ENCODE results near the gene DGKD. TPM values are rescaled to one million over a fixed set of nuclear protein-coding genes. Genes with fewer than 3 reads are reported as not detected.

The DGKD gene
- total and polyA plus RNA-seq, 2 donors (not counting 1 experiment from before 2014, with no cell fraction given), result 6.0 to 9.9 TPM

- no peaks in the 10 kb centered on the region for H3K27me3 ChIP-seq (ENCODE audit: control insufficient read depth, insufficient read depth, low read length)
- no peak overlapping the region for H3K4me3 ChIP-seq (replicated peaks in 1 of 4; ENCODE audit: control extremely low read depth in 1 of 4, insufficient read depth in 1 of 4, low read depth in 3 of 4, low read length in 4 of 4)
- no peaks in the 10 kb centered on the region for H3K4me1 ChIP-seq (ENCODE audit: control insufficient read depth, extremely low read depth, insufficient read depth, low read length)
- TF ChIP-seq CTCF (conservative IDR thresholded peaks at IDR 0.05 in 1 of 2, IDR thresholded peaks at IDR 0.05 in 1 of 2; ENCODE audit: low read depth in 1 of 2, low read length in 2 of 2), result no peak
- no peak for TF ChIP-seq EZH2 (IDR thresholded peaks at IDR 0.05; ENCODE audit: low read length, missing control alignments)
- H3K4me2 ChIP-seq (ENCODE audit: extremely low read depth, insufficient read depth, low read length), result no peak overlapping the region
- no peak overlapping the region for H3K27ac ChIP-seq (ENCODE audit: insufficient read depth, low read length)
- H2AFZ ChIP-seq (ENCODE audit: low read length), result no peak overlapping the region
- no peaks in the 10 kb centered on the region for H4K20me1 ChIP-seq (ENCODE audit: control insufficient read depth, extremely low read depth, insufficient read depth, low read length)
- H3K9ac ChIP-seq (ENCODE audit: insufficient read depth, low read length), result no peak overlapping the region
- no peaks in the 10 kb centered on the region for H3K79me2 ChIP-seq (ENCODE audit: control insufficient read depth, insufficient read depth, low read length)
- H3K9me3 ChIP-seq (ENCODE audit: control insufficient read depth, insufficient read depth, low read depth, low read length), result no peaks in the 10 kb centered on the region
- peaks cover 11% of the 10 kb centered on the region for H3K36me3 ChIP-seq (ENCODE audit: control insufficient read depth, insufficient read depth, low read length)
- DNase-seq (ENCODE audit: low read depth in 2 of 2), result no peak
Observed at GRCh38 chr2:233476063-233476410, 121.7 kb downstream of the DGKD start.

GRCh38 chr2:233476651-233477547 is 122.6 kb downstream of the DGKD start:
- TF ChIP-seq CTCF (conservative IDR thresholded peaks at IDR 0.05 in 1 of 2, IDR thresholded peaks at IDR 0.05 in 1 of 2; ENCODE audit: low read depth in 1 of 2, low read length in 2 of 2) (no peak), EZH2 (IDR thresholded peaks at IDR 0.05; ENCODE audit: low read length, missing control alignments) (no peak)
- Histone ChIP-seq H2AFZ (ENCODE audit: low read length) (no peak overlapping the region), H3K4me1 (ENCODE audit: control insufficient read depth, extremely low read depth, insufficient read depth, low read length) (no peaks in the 10 kb centered on the region), H3K4me2 (ENCODE audit: extremely low read depth, insufficient read depth, low read length) (no peak overlapping the region), H3K27ac (ENCODE audit: insufficient read depth, low read length) (no peak overlapping the region), H3K4me3 (replicated peaks in 1 of 4; ENCODE audit: control extremely low read depth in 1 of 4, insufficient read depth in 1 of 4, low read depth in 3 of 4, low read length in 4 of 4) (no peak overlapping the region), H3K9me3 (ENCODE audit: control insufficient read depth, insufficient read depth, low read depth, low read length) (no peaks in the 10 kb centered on the region), H4K20me1 (ENCODE audit: control insufficient read depth, extremely low read depth, insufficient read depth, low read length) (no peaks in the 10 kb centered on the region), H3K36me3 (ENCODE audit: control insufficient read depth, insufficient read depth, low read length) (peaks cover 11% of the 10 kb centered on the region), H3K9ac (ENCODE audit: insufficient read depth, low read length) (no peak overlapping the region), H3K79me2 (ENCODE audit: control insufficient read depth, insufficient read depth, low read length) (no peaks in the 10 kb centered on the region), H3K27me3 (ENCODE audit: control insufficient read depth, insufficient read depth, low read length) (no peaks in the 10 kb centered on the region)
- DNase-seq (ENCODE audit: low read depth in 2 of 2), result no peak

- Histone ChIP-seq H3K9ac (ENCODE audit: insufficient read depth, low read length) (no peak overlapping the region), H3K4me3 (replicated peaks in 1 of 4; ENCODE audit: control extremely low read depth in 1 of 4, insufficient read depth in 1 of 4, low read depth in 3 of 4, low read length in 4 of 4) (no peak overlapping the region), H4K20me1 (ENCODE audit: control insufficient read depth, extremely low read depth, insufficient read depth, low read length) (no peaks in the 10 kb centered on the region), H3K27ac (ENCODE audit: insufficient read depth, low read length) (no peak overlapping the region), H3K36me3 (ENCODE audit: control insufficient read depth, insufficient read depth, low read length) (peaks cover 11% of the 10 kb centered on the region), H3K27me3 (ENCODE audit: control insufficient read depth, insufficient read depth, low read length) (no peaks in the 10 kb centered on the region), H3K9me3 (ENCODE audit: control insufficient read depth, insufficient read depth, low read depth, low read length) (no peaks in the 10 kb centered on the region), H3K79me2 (ENCODE audit: control insufficient read depth, insufficient read depth, low read length) (no peaks in the 10 kb centered on the region), H3K4me1 (ENCODE audit: control insufficient read depth, extremely low read depth, insufficient read depth, low read length) (no peaks in the 10 kb centered on the region), H2AFZ (ENCODE audit: low read length) (no peak overlapping the region), H3K4me2 (ENCODE audit: extremely low read depth, insufficient read depth, low read length) (no peak overlapping the region)
- no peak for TF ChIP-seq EZH2 (IDR thresholded peaks at IDR 0.05; ENCODE audit: low read length, missing control alignments)
- no peak for TF ChIP-seq CTCF (conservative IDR thresholded peaks at IDR 0.05 in 1 of 2, IDR thresholded peaks at IDR 0.05 in 1 of 2; ENCODE audit: low read depth in 1 of 2, low read length in 2 of 2)
- DNase-seq (ENCODE audit: low read depth in 2 of 2), result no peak
Observed at GRCh38 chr2:233477548-233478433, 123.5 kb downstream of the DGKD start.

Measured in fibroblast of lung (primary cell).